ENCODE data around the gene NOS1AP.

DNA sequence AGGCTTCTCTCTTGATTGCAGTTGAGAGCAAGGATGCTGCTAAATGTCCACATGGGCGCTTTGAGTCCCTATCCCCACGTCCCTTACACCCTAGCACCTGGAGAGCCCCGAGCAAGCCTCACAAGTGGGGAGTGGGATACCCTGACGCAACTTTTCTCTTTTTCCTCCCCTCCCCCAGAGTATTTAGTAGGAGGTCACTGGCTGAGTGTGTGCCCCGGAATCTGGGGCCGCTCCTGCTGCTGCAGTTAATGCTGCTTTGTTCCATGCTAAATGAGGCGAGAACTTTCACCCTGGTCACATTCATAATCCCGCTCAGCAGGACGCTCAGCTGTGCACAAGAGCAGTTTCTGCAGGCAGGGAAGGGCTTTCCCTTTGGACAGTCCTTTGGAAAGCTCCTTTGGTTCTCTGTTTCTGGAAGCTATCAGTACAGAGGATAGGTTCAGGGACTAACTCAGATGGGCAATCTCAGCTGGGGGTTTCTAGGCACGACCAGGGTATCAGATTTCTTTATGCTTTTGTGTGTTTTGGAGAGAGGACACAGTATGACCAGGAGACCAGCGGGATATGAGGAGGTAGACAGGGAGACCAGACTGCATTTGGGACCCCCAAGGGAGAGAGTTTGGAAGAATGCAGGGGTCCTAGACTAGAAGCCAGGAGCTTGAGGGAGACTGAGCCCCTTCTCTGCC is 75.9 kb downstream of the NOS1AP start:
- TF ChIP-seq, protein P1, sequence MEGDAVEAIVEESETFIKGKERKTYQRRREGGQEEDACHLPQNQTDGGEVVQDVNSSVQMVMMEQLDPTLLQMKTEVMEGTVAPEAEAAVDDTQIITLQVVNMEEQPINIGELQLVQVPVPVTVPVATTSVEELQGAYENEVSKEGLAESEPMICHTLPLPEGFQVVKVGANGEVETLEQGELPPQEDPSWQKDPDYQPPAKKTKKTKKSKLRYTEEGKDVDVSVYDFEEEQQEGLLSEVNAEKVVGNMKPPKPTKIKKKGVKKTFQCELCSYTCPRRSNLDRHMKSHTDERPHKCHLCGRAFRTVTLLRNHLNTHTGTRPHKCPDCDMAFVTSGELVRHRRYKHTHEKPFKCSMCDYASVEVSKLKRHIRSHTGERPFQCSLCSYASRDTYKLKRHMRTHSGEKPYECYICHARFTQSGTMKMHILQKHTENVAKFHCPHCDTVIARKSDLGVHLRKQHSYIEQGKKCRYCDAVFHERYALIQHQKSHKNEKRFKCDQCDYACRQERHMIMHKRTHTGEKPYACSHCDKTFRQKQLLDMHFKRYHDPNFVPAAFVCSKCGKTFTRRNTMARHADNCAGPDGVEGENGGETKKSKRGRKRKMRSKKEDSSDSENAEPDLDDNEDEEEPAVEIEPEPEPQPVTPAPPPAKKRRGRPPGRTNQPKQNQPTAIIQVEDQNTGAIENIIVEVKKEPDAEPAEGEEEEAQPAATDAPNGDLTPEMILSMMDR (IDR thresholded peaks at IDR 0.05) = no peak
- no peak for TF ChIP-seq POLR2A (IDR thresholded peaks at IDR 0.05)

All from vagina (tissue), 2 donors.